Measurements from ENCODE around the gene TMEM132C. TPM values are rescaled to one million over a fixed set of nuclear protein-coding genes. Genes with fewer than 3 reads are reported as not detected.

Gene TMEM132C
- total RNA-seq, 2 experiments from 2014 or later = not detected

- CTCF ChIA-PET = no interaction called here
- ATAC-seq = no peak
- H3K4me1 Mint-ChIP-seq = no peaks in the 10 kb centered on the region
- H3K36me3 Mint-ChIP-seq = no peaks in the 10 kb centered on the region
- H3K9me3 Mint-ChIP-seq (ENCODE audit: low read depth) = peaks cover 15% of the 10 kb centered on the region
- no peaks in the 10 kb centered on the region for H3K27me3 Mint-ChIP-seq
- DNase-seq = no peak
- H3K27ac Mint-ChIP-seq = no peak overlapping the region
- no peak overlapping the region for H3K4me3 Mint-ChIP-seq
These were observed 116.5 kb downstream of the TMEM132C start for GRCh38 chr12:128383357-128383937.

GRCh38 chr12:128385736-128386135 is 118.8 kb downstream of the TMEM132C start:
- Mint-ChIP-seq H3K27me3 (no peaks in the 10 kb centered on the region), H3K36me3 (no peaks in the 10 kb centered on the region), H3K4me3 (no peak overlapping the region), H3K4me1 (no peaks in the 10 kb centered on the region), H3K9me3 (ENCODE audit: low read depth) (peaks cover 9% of the 10 kb centered on the region), H3K27ac (no peak overlapping the region)
- ATAC-seq = no peak
- no peak for DNase-seq
- CTCF ChIA-PET = no interaction called here

GRCh38 chr12:128387811-128388422 is 120.9 kb downstream of the TMEM132C start:
- Mint-ChIP-seq H3K36me3 (no peaks in the 10 kb centered on the region), H3K27ac (no peak overlapping the region), H3K27me3 (no peaks in the 10 kb centered on the region), H3K4me1 (no peaks in the 10 kb centered on the region), H3K4me3 (no peak overlapping the region), H3K9me3 (ENCODE audit: low read depth) (peaks cover 9% of the 10 kb centered on the region)
- no peak for DNase-seq
- no peak for ATAC-seq
- CTCF ChIA-PET = interaction anchor here (0.6 kb wide), 1 partner anchor 129 kb away, joined by 3 read pairs; no protein-coding TSS in a partner anchor

- DNase-seq (no peak), ATAC-seq (no peak)
- Mint-ChIP-seq H3K27me3 (no peaks in the 10 kb centered on the region), H3K9me3 (ENCODE audit: low read depth) (peaks cover 7% of the 10 kb centered on the region), H3K36me3 (no peaks in the 10 kb centered on the region), H3K27ac (no peak overlapping the region), H3K4me3 (no peak overlapping the region), H3K4me1 (no peaks in the 10 kb centered on the region)
- CTCF ChIA-PET = no interaction called here
These were observed 121.6 kb downstream of the TMEM132C start for GRCh38 chr12:128388461-128389000.

- H3K4me1 Mint-ChIP-seq = no peaks in the 10 kb centered on the region
These were observed 126.4 kb downstream of the TMEM132C start for GRCh38 chr12:128393346-128393745.

GRCh38 chr12:128394137-128394536 is 127.2 kb downstream of the TMEM132C start:
- no peak overlapping the region for H3K4me3 Mint-ChIP-seq
- H3K36me3 Mint-ChIP-seq = no peaks in the 10 kb centered on the region
- no peak for DNase-seq
- H3K27me3 Mint-ChIP-seq = no peaks in the 10 kb centered on the region
- no peaks in the 10 kb centered on the region for H3K4me1 Mint-ChIP-seq
- no peak for ATAC-seq
- peaks cover 7% of the 10 kb centered on the region for H3K9me3 Mint-ChIP-seq (ENCODE audit: low read depth)
- CTCF ChIA-PET = no interaction called here
- no peak overlapping the region for H3K27ac Mint-ChIP-seq

More at GRCh38 chr12:128393346-128393745, 126.4 kb downstream of the TMEM132C start:
- CTCF ChIA-PET = no interaction called here
- no peaks in the 10 kb centered on the region for H3K27me3 Mint-ChIP-seq
- ATAC-seq (no peak), DNase-seq (no peak)
- H3K27ac Mint-ChIP-seq = no peak overlapping the region
- no peak overlapping the region for H3K4me3 Mint-ChIP-seq
- peaks cover 5% of the 10 kb centered on the region for H3K9me3 Mint-ChIP-seq (ENCODE audit: low read depth)
- H3K36me3 Mint-ChIP-seq = no peaks in the 10 kb centered on the region

GRCh38 chr12:128399253-128399652 is 132.3 kb downstream of the TMEM132C start:
- H3K27me3 Mint-ChIP-seq = no peaks in the 10 kb centered on the region
- ATAC-seq (no peak), DNase-seq (no peak)
- H3K9me3 Mint-ChIP-seq (ENCODE audit: low read depth) = peaks cover 2% of the 10 kb centered on the region
- no peaks in the 10 kb centered on the region for H3K4me1 Mint-ChIP-seq
- no peak overlapping the region for H3K4me3 Mint-ChIP-seq
- H3K36me3 Mint-ChIP-seq = no peaks in the 10 kb centered on the region
- CTCF ChIA-PET = no interaction called here
- no peak overlapping the region for H3K27ac Mint-ChIP-seq

GRCh38 chr12:128402486-128403243 is 135.7 kb downstream of the TMEM132C start:
- no peak overlapping the region for H3K27ac Mint-ChIP-seq

GRCh38 chr12:128408669-128409068 is 141.7 kb downstream of the TMEM132C start:
- Mint-ChIP-seq H3K4me1 (no peaks in the 10 kb centered on the region), H3K27me3 (no peaks in the 10 kb centered on the region), H3K36me3 (no peaks in the 10 kb centered on the region), H3K4me3 (no peak overlapping the region), H3K27ac (no peak overlapping the region), H3K9me3 (ENCODE audit: low read depth) (peaks cover 15% of the 10 kb centered on the region)
- DNase-seq = no peak
- ATAC-seq = no peak
- CTCF ChIA-PET = no interaction called here

More at GRCh38 chr12:128402486-128403243, 135.7 kb downstream of the TMEM132C start:
- no peak overlapping the region for H3K4me3 Mint-ChIP-seq
- H3K4me1 Mint-ChIP-seq = no peaks in the 10 kb centered on the region
- no peaks in the 10 kb centered on the region for H3K27me3 Mint-ChIP-seq
- ATAC-seq (no peak), DNase-seq (no peak)
- H3K9me3 Mint-ChIP-seq (ENCODE audit: low read depth) = peaks cover 15% of the 10 kb centered on the region
- CTCF ChIA-PET = no interaction called here
- H3K36me3 Mint-ChIP-seq = no peaks in the 10 kb centered on the region

- ATAC-seq = no peak
- Mint-ChIP-seq H3K36me3 (no peaks in the 10 kb centered on the region), H3K27me3 (no peaks in the 10 kb centered on the region), H3K4me1 (no peaks in the 10 kb centered on the region), H3K9me3 (ENCODE audit: low read depth) (peaks cover 2% of the 10 kb centered on the region), H3K4me3 (no peak overlapping the region), H3K27ac (no peak overlapping the region)
- no peak for DNase-seq
- CTCF ChIA-PET = no interaction called here
These were observed 148.1 kb downstream of the TMEM132C start for GRCh38 chr12:128415036-128415560.

GRCh38 chr12:128418944-128419343 is 152.0 kb downstream of the TMEM132C start:
- CTCF ChIA-PET = no interaction called here
- H3K27me3 Mint-ChIP-seq = no peaks in the 10 kb centered on the region
- H3K9me3 Mint-ChIP-seq (ENCODE audit: low read depth) = peaks cover 7% of the 10 kb centered on the region
- H3K4me1 Mint-ChIP-seq = no peaks in the 10 kb centered on the region
- H3K27ac Mint-ChIP-seq = no peak overlapping the region
- no peak overlapping the region for H3K4me3 Mint-ChIP-seq
- no peaks in the 10 kb centered on the region for H3K36me3 Mint-ChIP-seq
- DNase-seq = no peak
- ATAC-seq = no peak

- no peaks in the 10 kb centered on the region for H3K4me1 Mint-ChIP-seq
- no peaks in the 10 kb centered on the region for H3K27me3 Mint-ChIP-seq
- DNase-seq (no peak), ATAC-seq (no peak)
- H3K36me3 Mint-ChIP-seq = no peaks in the 10 kb centered on the region
- H3K9me3 Mint-ChIP-seq (ENCODE audit: low read depth) = peaks cover 7% of the 10 kb centered on the region
- CTCF ChIA-PET = no interaction called here
- no peak overlapping the region for H3K27ac Mint-ChIP-seq
- H3K4me3 Mint-ChIP-seq = no peak overlapping the region
These were observed 153.2 kb downstream of the TMEM132C start for GRCh38 chr12:128420163-128420562.

- no peaks in the 10 kb centered on the region for H3K36me3 Mint-ChIP-seq
- peaks cover 7% of the 10 kb centered on the region for H3K9me3 Mint-ChIP-seq (ENCODE audit: low read depth)
- CTCF ChIA-PET = no interaction called here
- no peaks in the 10 kb centered on the region for H3K4me1 Mint-ChIP-seq
- ATAC-seq (no peak), DNase-seq (no peak)
- no peaks in the 10 kb centered on the region for H3K27me3 Mint-ChIP-seq
- no peak overlapping the region for H3K4me3 Mint-ChIP-seq
- no peak overlapping the region for H3K27ac Mint-ChIP-seq
These were observed 154.4 kb downstream of the TMEM132C start for GRCh38 chr12:128421375-128421774.
